Measurements from ENCODE around the gene SLC8A1. TPM values are rescaled to one million over a fixed set of nuclear protein-coding genes. Genes with fewer than 3 reads are reported as not detected.

Gene SLC8A1
- total RNA-seq, 1 experiment from 2014 or later, result 0.43 TPM

DNA sequence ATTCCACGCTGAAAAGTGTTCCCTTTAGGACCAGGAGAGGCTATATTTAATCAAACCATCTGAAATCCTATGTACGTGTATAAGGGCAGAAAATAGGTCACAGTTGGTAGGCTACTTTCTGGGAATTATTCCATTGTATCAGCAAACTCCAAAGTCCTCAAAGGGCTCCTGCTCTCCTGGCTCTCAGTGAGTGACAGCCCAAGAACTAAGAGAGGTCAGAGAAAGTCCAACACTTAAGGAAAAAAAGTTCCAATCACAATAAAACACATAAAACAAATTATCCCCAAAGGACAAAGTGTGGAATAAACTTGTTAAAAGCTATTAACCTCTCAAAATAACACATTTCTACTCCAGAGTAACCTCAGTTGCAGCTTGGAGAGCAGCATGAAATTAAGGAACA is 183.3 kb downstream of the SLC8A1 start:
- no peaks in the 10 kb centered on the region for H3K9me3 ChIP-seq
- Mint-ChIP-seq H3K27me3 (ENCODE audit: insufficient read depth, unreplicated experiment) (no peaks in the 10 kb centered on the region), H3K4me1 (ENCODE audit: low read depth, unreplicated experiment) (peaks cover 7% of the 10 kb centered on the region), H3K36me3 (ENCODE audit: insufficient read depth, unreplicated experiment) (no peaks in the 10 kb centered on the region), H3K9me3 (ENCODE audit: unreplicated experiment) (no peaks in the 10 kb centered on the region), H3K27ac (ENCODE audit: unreplicated experiment) (no peak overlapping the region), H3K4me3 (ENCODE audit: unreplicated experiment) (no peak overlapping the region)
- BruUV-seq (replicated peaks), result no TSS peak
- TF ChIP-seq, protein P1, sequence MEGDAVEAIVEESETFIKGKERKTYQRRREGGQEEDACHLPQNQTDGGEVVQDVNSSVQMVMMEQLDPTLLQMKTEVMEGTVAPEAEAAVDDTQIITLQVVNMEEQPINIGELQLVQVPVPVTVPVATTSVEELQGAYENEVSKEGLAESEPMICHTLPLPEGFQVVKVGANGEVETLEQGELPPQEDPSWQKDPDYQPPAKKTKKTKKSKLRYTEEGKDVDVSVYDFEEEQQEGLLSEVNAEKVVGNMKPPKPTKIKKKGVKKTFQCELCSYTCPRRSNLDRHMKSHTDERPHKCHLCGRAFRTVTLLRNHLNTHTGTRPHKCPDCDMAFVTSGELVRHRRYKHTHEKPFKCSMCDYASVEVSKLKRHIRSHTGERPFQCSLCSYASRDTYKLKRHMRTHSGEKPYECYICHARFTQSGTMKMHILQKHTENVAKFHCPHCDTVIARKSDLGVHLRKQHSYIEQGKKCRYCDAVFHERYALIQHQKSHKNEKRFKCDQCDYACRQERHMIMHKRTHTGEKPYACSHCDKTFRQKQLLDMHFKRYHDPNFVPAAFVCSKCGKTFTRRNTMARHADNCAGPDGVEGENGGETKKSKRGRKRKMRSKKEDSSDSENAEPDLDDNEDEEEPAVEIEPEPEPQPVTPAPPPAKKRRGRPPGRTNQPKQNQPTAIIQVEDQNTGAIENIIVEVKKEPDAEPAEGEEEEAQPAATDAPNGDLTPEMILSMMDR (IDR thresholded peaks at IDR 0.05; ENCODE audit: insufficient read depth in 1 of 2, low read depth in 1 of 2, low read length in 1 of 2, severe bottlenecking in 1 of 2, unreplicated experiment in 1 of 2), result no peak
- no peak overlapping the region for H3K4me3 ChIP-seq (ENCODE audit: low read depth, low read length)
- intact Hi-C loops (cut with micrococcal nuclease; ENCODE audit: unreplicated experiment), result no loop called here
- ChIA-PET CTCF (no interaction called here), POLR2A (no interaction called here)
- no peak for DNase-seq
- no peaks in the 10 kb centered on the region for H3K36me3 ChIP-seq (ENCODE audit: control insufficient read depth, insufficient read depth, low read length)
- H3K4me1 ChIP-seq, result no peaks in the 10 kb centered on the region
- no peaks in the 10 kb centered on the region for H3K27me3 ChIP-seq (replicated peaks; ENCODE audit: control insufficient read depth, insufficient read depth, low read length)

DNA sequence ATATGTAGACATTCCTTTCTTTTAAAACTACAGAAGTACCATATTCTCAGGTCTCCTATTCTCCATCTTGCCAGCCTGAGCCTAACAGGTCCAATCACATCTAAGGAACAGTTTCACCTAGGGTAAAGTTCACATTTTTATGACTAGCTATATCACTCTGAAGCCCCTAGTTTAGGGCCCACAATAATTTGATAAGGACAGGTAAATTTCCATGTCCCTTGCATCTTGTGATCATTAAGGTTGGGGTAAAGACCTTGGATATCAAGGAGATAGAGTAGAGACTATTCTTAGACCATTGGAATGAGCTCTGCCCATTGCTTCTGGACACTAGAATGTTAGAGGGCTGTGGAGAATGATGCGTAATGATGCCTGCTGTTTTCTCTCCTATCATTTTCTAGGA is 185.7 kb downstream of the SLC8A1 start:
- no peaks in the 10 kb centered on the region for H3K27me3 Mint-ChIP-seq (ENCODE audit: insufficient read depth, unreplicated experiment)
- no peaks in the 10 kb centered on the region for H3K36me3 Mint-ChIP-seq (ENCODE audit: insufficient read depth, unreplicated experiment)
- no TSS peak for BruUV-seq (replicated peaks)
- no peaks in the 10 kb centered on the region for H3K4me1 ChIP-seq
- intact Hi-C loops (cut with micrococcal nuclease; ENCODE audit: unreplicated experiment), result no loop called here
- H3K27ac Mint-ChIP-seq (ENCODE audit: unreplicated experiment), result no peak overlapping the region
- no peaks in the 10 kb centered on the region for H3K27me3 ChIP-seq (replicated peaks; ENCODE audit: control insufficient read depth, insufficient read depth, low read length)
- H3K4me3 Mint-ChIP-seq (ENCODE audit: unreplicated experiment), result no peak overlapping the region
- DNase-seq, result no peak
- ChIA-PET CTCF (no interaction called here), POLR2A (no interaction called here)
- no peaks in the 10 kb centered on the region for H3K9me3 Mint-ChIP-seq (ENCODE audit: unreplicated experiment)
- TF ChIP-seq, protein P1 (IDR thresholded peaks at IDR 0.05; ENCODE audit: insufficient read depth in 1 of 2, low read depth in 1 of 2, low read length in 1 of 2, severe bottlenecking in 1 of 2, unreplicated experiment in 1 of 2), result no peak
- H3K4me3 ChIP-seq (ENCODE audit: low read depth, low read length), result no peak overlapping the region
- H3K36me3 ChIP-seq (ENCODE audit: control insufficient read depth, insufficient read depth, low read length), result no peaks in the 10 kb centered on the region
- H3K4me1 Mint-ChIP-seq (ENCODE audit: low read depth, unreplicated experiment), result peaks cover 7% of the 10 kb centered on the region
- no peaks in the 10 kb centered on the region for H3K9me3 ChIP-seq

GRCh38 chr2:40265602-40266001 is 186.3 kb downstream of the SLC8A1 start:
- no peaks in the 10 kb centered on the region for H3K36me3 ChIP-seq (ENCODE audit: control insufficient read depth, insufficient read depth, low read length)
- H3K36me3 Mint-ChIP-seq (ENCODE audit: insufficient read depth, unreplicated experiment), result no peaks in the 10 kb centered on the region
- no peak for DNase-seq
- ChIA-PET CTCF (no interaction called here), POLR2A (no interaction called here)
- no peak overlapping the region for H3K4me3 ChIP-seq (ENCODE audit: low read depth, low read length)
- no peaks in the 10 kb centered on the region for H3K27me3 ChIP-seq (replicated peaks; ENCODE audit: control insufficient read depth, insufficient read depth, low read length)
- intact Hi-C loops (cut with micrococcal nuclease; ENCODE audit: unreplicated experiment), result no loop called here
- no peak overlapping the region for H3K4me3 Mint-ChIP-seq (ENCODE audit: unreplicated experiment)
- H3K9me3 Mint-ChIP-seq (ENCODE audit: unreplicated experiment), result no peaks in the 10 kb centered on the region
- H3K9me3 ChIP-seq, result no peaks in the 10 kb centered on the region
- no peaks in the 10 kb centered on the region for H3K27me3 Mint-ChIP-seq (ENCODE audit: insufficient read depth, unreplicated experiment)
- peaks cover 7% of the 10 kb centered on the region for H3K4me1 Mint-ChIP-seq (ENCODE audit: low read depth, unreplicated experiment)
- BruUV-seq (replicated peaks), result no TSS peak
- H3K4me1 ChIP-seq, result no peaks in the 10 kb centered on the region
- no peak overlapping the region for H3K27ac Mint-ChIP-seq (ENCODE audit: unreplicated experiment)
- TF ChIP-seq, protein P1 (IDR thresholded peaks at IDR 0.05; ENCODE audit: insufficient read depth in 1 of 2, low read depth in 1 of 2, low read length in 1 of 2, severe bottlenecking in 1 of 2, unreplicated experiment in 1 of 2), result no peak

All from Caco-2 (cell line).